ENCODE data around the gene TOP2A.

The TOP2A gene

GRCh38 chr17:40342504-40343218, 75.0 kb downstream of the TOP2A start:
- no peak for TF ChIP-seq CTCF (IDR thresholded peaks at IDR 0.05; ENCODE audit: insufficient read depth, low read length, poor library complexity, severe bottlenecking)

GRCh38 chr17:40341808-40342503, 75.7 kb downstream of the TOP2A start:
- H3K4me3 ChIP-seq (replicated peaks; ENCODE audit: low read depth, low read length), result peak overlapping the region; percentile 53
- no peaks in the 10 kb centered on the region for H3K27me3 ChIP-seq (replicated peaks; ENCODE audit: control insufficient read depth, insufficient read depth, low read length)
- no peak for TF ChIP-seq CTCF (IDR thresholded peaks at IDR 0.05; ENCODE audit: insufficient read depth, low read length, poor library complexity, severe bottlenecking)
- no peak for DNase-seq (ENCODE audit: extremely low read depth, insufficient read length)
- peaks cover 4% of the 10 kb centered on the region for H3K36me3 ChIP-seq (ENCODE audit: control insufficient read depth, insufficient read depth, low read length)

More at GRCh38 chr17:40342504-40343218, 75.0 kb downstream of the TOP2A start:
- Histone ChIP-seq H3K4me3 (replicated peaks; ENCODE audit: low read depth, low read length) (peak overlapping the region; percentile 53), H3K36me3 (ENCODE audit: control insufficient read depth, insufficient read depth, low read length) (peaks cover 4% of the 10 kb centered on the region), H3K27me3 (replicated peaks; ENCODE audit: control insufficient read depth, insufficient read depth, low read length) (no peaks in the 10 kb centered on the region)
- DNase-seq (ENCODE audit: extremely low read depth, insufficient read length), result no peak

GRCh38 chr17:40340880-40341807, 76.6 kb downstream of the TOP2A start:
- Histone ChIP-seq H3K4me3 (replicated peaks; ENCODE audit: low read depth, low read length) (peak overlapping the region; percentile 53), H3K36me3 (ENCODE audit: control insufficient read depth, insufficient read depth, low read length) (peaks cover 4% of the 10 kb centered on the region), H3K27me3 (replicated peaks; ENCODE audit: control insufficient read depth, insufficient read depth, low read length) (no peaks in the 10 kb centered on the region)
- peak; percentile 33 for TF ChIP-seq CTCF (IDR thresholded peaks at IDR 0.05; ENCODE audit: insufficient read depth, low read length, poor library complexity, severe bottlenecking)
- DNase-seq (ENCODE audit: extremely low read depth, insufficient read length), result peak; percentile 88

GRCh38 chr17:40340327-40340726, 77.4 kb downstream of the TOP2A start:
- Histone ChIP-seq H3K4me3 (replicated peaks; ENCODE audit: low read depth, low read length) (no peak overlapping the region; the same call in 1 of the 2 replicates), H3K27me3 (replicated peaks; ENCODE audit: control insufficient read depth, insufficient read depth, low read length) (no peaks in the 10 kb centered on the region), H3K36me3 (ENCODE audit: control insufficient read depth, insufficient read depth, low read length) (peaks cover 4% of the 10 kb centered on the region)
- no peak for DNase-seq (ENCODE audit: extremely low read depth, insufficient read length)
- TF ChIP-seq CTCF (IDR thresholded peaks at IDR 0.05; ENCODE audit: insufficient read depth, low read length, poor library complexity, severe bottlenecking), result no peak

GRCh38 chr17:40338941-40339649, 78.6 kb downstream of the TOP2A start:
- no peaks in the 10 kb centered on the region for H3K27me3 ChIP-seq (replicated peaks; ENCODE audit: control insufficient read depth, insufficient read depth, low read length)
- DNase-seq (ENCODE audit: extremely low read depth, insufficient read length), result no peak
- peaks cover 2% of the 10 kb centered on the region for H3K36me3 ChIP-seq (ENCODE audit: control insufficient read depth, insufficient read depth, low read length)
- no peak for TF ChIP-seq CTCF (IDR thresholded peaks at IDR 0.05; ENCODE audit: insufficient read depth, low read length, poor library complexity, severe bottlenecking)
- H3K4me3 ChIP-seq (replicated peaks; ENCODE audit: low read depth, low read length), result no peak overlapping the region

Data from GM06990 (cell line).